SK-N-SH (cell line): ENCODE measurements around the gene CNGA2. TPM values are rescaled to one million over a fixed set of nuclear protein-coding genes. Genes with fewer than 3 reads are reported as not detected.

Experiments
- CTCF ChIA-PET: fragments of 300-600, 350-600 bp; formaldehyde crosslinking; extraction: SDS; loops from one replicate; lab custom pipeline; 2021; lab: Yijun Ruan, JAX
- POLR2A ChIA-PET: fragments of 350-600 bp; sonication (Branson Sonifier 250); formaldehyde crosslinking; extraction: SDS; loops from one replicate; lab custom pipeline; 2020; ENCODE audit warnings: antibody characterized with exemption, inconsistent platforms; lab: Yijun Ruan, JAX
- DNase-seq: peaks from one replicate; pipeline ENCODE4 v3.0.0; 2012
- H2AFZ ChIP-seq: fragments of 200-600 bp; sonication (generic); 2 replicates; pipeline ENCODE4 v1.8.1; 2016; ENCODE audit warnings: antibody characterized with exemption, mild to moderate bottlenecking, low read depth
- H3F3A ChIP-seq: fragments of 200-600 bp; sonication (generic); replicated peaks from 2 replicates; pipeline ENCODE3; 2016; ENCODE audit warnings: antibody characterized with exemption, mild to moderate bottlenecking; ENCODE audit not compliant: insufficient read depth
- H3K27ac ChIP-seq, 2 experiments: fragments of 200-500 bp in 1 of 2; fragments of 200-600 bp in 1 of 2; sonication (Bioruptor generic) in 1 of 2; sonication (generic), shearing (Covaris generic) in 1 of 2; 2 replicates each; pipeline versions ENCODE4 v1.5.1 to v1.6.1; 2014 to 2016; ENCODE audit warnings: low read depth in 2 of 2, inconsistent platforms in 1 of 2, low read length in 1 of 2, mild to moderate bottlenecking in 1 of 2, mixed read lengths in 1 of 2
- H3K27me3 ChIP-seq: fragments of 200-600 bp; sonication (generic), shearing (Covaris generic); 2 replicates; pipeline ENCODE4 v1.6.1; 2016; ENCODE audit warnings: mixed run types; ENCODE audit not compliant: insufficient read depth
- H3K36me3 ChIP-seq, 2 experiments: fragments of 200-500 bp in 1 of 2; fragments of 200-600 bp in 1 of 2; sonication (Bioruptor generic) in 1 of 2; sonication (generic) in 1 of 2; replicated peaks in 1 of 2; 2 replicates each; pipeline versions ENCODE3 to v1.5.1; 2014 to 2016; ENCODE audit warnings: low read length in 1 of 2, mild to moderate bottlenecking in 1 of 2; ENCODE audit not compliant: insufficient read depth in 2 of 2, control insufficient read depth in 1 of 2
- H3K4me1 ChIP-seq, 2 experiments: fragments of 200-500 bp in 1 of 2; fragments of 200-600 bp in 1 of 2; sonication (Bioruptor generic) in 1 of 2; sonication (generic), shearing (Covaris generic) in 1 of 2; 2 replicates each; pipeline versions ENCODE4 v1.5.1 to v1.6.1; 2014 to 2016; ENCODE audit warnings: low read depth in 1 of 2, low read length in 1 of 2, mixed run types in 1 of 2; ENCODE audit not compliant: insufficient read depth in 2 of 2, control insufficient read depth in 1 of 2
- H3K4me2 ChIP-seq: fragments of 200-600 bp; sonication (generic), shearing (Covaris generic); 2 replicates; pipeline ENCODE4 v1.6.1; 2017; ENCODE audit warnings: mixed run types
- H3K4me3 ChIP-seq, 2 experiments: fragments of 200-500 bp in 1 of 2; fragments of 200-600 bp in 1 of 2; sonication (Bioruptor generic) in 1 of 2; sonication (generic), shearing (Covaris generic) in 1 of 2; 2 replicates each; pipeline versions ENCODE4 v1.5.1 to v1.8.1; 2014 to 2016; ENCODE audit warnings: low read depth in 2 of 2, inconsistent platforms in 1 of 2, low read length in 1 of 2, mild to moderate bottlenecking in 1 of 2, mixed read lengths in 1 of 2, moderate library complexity in 1 of 2
- H3K79me2 ChIP-seq: fragments of 200-600 bp; sonication (generic); 2 replicates; pipeline ENCODE4 v1.8.1; 2017; ENCODE audit warnings: mild to moderate bottlenecking; ENCODE audit not compliant: insufficient read depth
- H3K9ac ChIP-seq: fragments of 200-600 bp; sonication (generic); 2 replicates; pipeline ENCODE4 v1.6.1; 2017; ENCODE audit warnings: mixed run types
- H3K9me2 ChIP-seq: fragments of 200-600 bp; sonication (generic); 2 replicates; pipeline ENCODE4 v1.6.1; 2017; ENCODE audit warnings: mixed run types
- H3K9me3 ChIP-seq: fragments of 200-600 bp; sonication (generic); 2 replicates; pipeline ENCODE4 v1.6.1; 2017; ENCODE audit warnings: mixed run types, mild to moderate bottlenecking, moderate library complexity
- H4K20me1 ChIP-seq: fragments of 200-600 bp; sonication (generic); 2 replicates; pipeline ENCODE4 v1.6.1; 2017; ENCODE audit warnings: mild to moderate bottlenecking, mixed run types; ENCODE audit not compliant: insufficient read depth
- CTCF ChIP-seq: fragments of 200-600 bp; sonication (generic); IDR thresholded peaks from 2 replicates; pipeline ENCODE4 v1.6.1; 2017; ENCODE audit warnings: antibody characterized with exemption, mild to moderate bottlenecking, moderate library complexity
- ELF1 ChIP-seq: IDR thresholded peaks from 2 replicates; pipeline ENCODE4 v1.4.0; 2012
- EP300 ChIP-seq, 2 experiments: IDR thresholded peaks; 2 replicates each; pipeline versions ENCODE4 v1.4.0 to v1.6.1; 2012; ENCODE audit warnings: borderline replicate concordance in 1 of 2, low read depth in 1 of 2, low read length in 1 of 2
- EZH2phosphoT487 ChIP-seq: fragments of 200-600 bp; sonication (generic); IDR thresholded peaks from 2 replicates; pipeline ENCODE4 v1.6.1; 2017; ENCODE audit warnings: low read depth, mixed run types, mild to moderate bottlenecking, antibody characterized with exemption, moderate library complexity, borderline replicate concordance
- FOXM1 ChIP-seq: IDR thresholded peaks from 2 replicates; pipeline ENCODE4 v1.4.0; 2012; ENCODE audit warnings: low read depth, mild to moderate bottlenecking
- GATA2 ChIP-seq: sonication (generic); formaldehyde crosslinking; IDR thresholded peaks from 2 replicates; pipeline ENCODE4 v1.5.0; 2020; ENCODE audit warnings: mild to moderate bottlenecking, missing genetic modification reagents
- JUND ChIP-seq: IDR thresholded peaks from 2 replicates; pipeline ENCODE4 v1.4.0; 2012
- MXI1 ChIP-seq: IDR thresholded peaks from 2 replicates; pipeline ENCODE4 v1.6.1; 2012; ENCODE audit warnings: mild to moderate bottlenecking, low read depth, low read length, improper control_type of control experiment
- NFIC ChIP-seq: IDR thresholded peaks from 2 replicates; pipeline ENCODE4 v1.4.0; 2012; ENCODE audit warnings: borderline replicate concordance
- RAD21 ChIP-seq: IDR thresholded peaks from 2 replicates; pipeline ENCODE4 v1.6.1; 2012; ENCODE audit warnings: mild to moderate bottlenecking, low read length
- RCOR1 ChIP-seq: fragments of 150-350 bp; IDR thresholded peaks from 2 replicates; pipeline ENCODE4 v1.6.1; 2017; ENCODE audit warnings: antibody characterized with exemption, low read length
- RFX5 ChIP-seq: IDR thresholded peaks from 2 replicates; pipeline ENCODE4 v1.6.1; 2012; ENCODE audit warnings: mild to moderate bottlenecking, improper control_type of control experiment, low read length
- SIN3A ChIP-seq: IDR thresholded peaks from 2 replicates; pipeline ENCODE4 v1.6.1; 2012; ENCODE audit warnings: low read depth, mild to moderate bottlenecking, low read length, moderate library complexity, borderline replicate concordance
- SMC3 ChIP-seq: IDR thresholded peaks from 2 replicates; pipeline ENCODE4 v1.6.1; 2012; ENCODE audit warnings: low read depth, low read length, improper control_type of control experiment
- TEAD4 ChIP-seq: IDR thresholded peaks from 2 replicates; pipeline ENCODE4 v1.4.0; 2012; ENCODE audit warnings: mild to moderate bottlenecking, borderline replicate concordance; ENCODE audit not compliant: insufficient read depth
- YY1 ChIP-seq: IDR thresholded peaks from 2 replicates; pipeline ENCODE4 v1.4.0; 2012; ENCODE audit warnings: low read depth, mild to moderate bottlenecking
- WGBS: methylation state at CpG from one replicate; pipeline ENCODE4 v1.1.6; 2017; ENCODE audit warnings: low lambda C conversion rate; 5-methylcytosine and 5-hydroxymethylcytosine counted together
- polyA plus RNA-seq, 3 experiments: library from polyadenylated mRNA; depleted of rRNA; stranded (reverse); fragments of >200 nt; gene quantifications; 2 replicates each; pipeline ENCODE4 v1.2.3, GENCODE V29; 2012
- TF ChIP-seq, protein P1 (sequence below): IDR thresholded peaks from 2 replicates; pipeline ENCODE4; 2012
- TF ChIP-seq, protein P2 (sequence below): IDR thresholded peaks from 2 replicates; pipeline ENCODE4 v1.4.0; 2012; ENCODE audit warnings: low read depth, borderline replicate concordance
- TF ChIP-seq, protein P3 (sequence below): fragments of 150-350 bp; IDR thresholded peaks from 2 replicates; pipeline ENCODE4 v1.6.1; 2016; ENCODE audit warnings: mild to moderate bottlenecking, low read depth, low read length

CNGA2 gene
- polyA plus RNA-seq, 1 of the 3 experiments (the other 2 are of a cell fraction) = not detected

- H2AFZ ChIP-seq = no peak overlapping the region
- no peaks in the 10 kb centered on the region for H3K4me1 ChIP-seq
- no peak overlapping the region for H3K4me2 ChIP-seq
- H4K20me1 ChIP-seq = no peaks in the 10 kb centered on the region
- TF ChIP-seq YY1 (no peak), RAD21 (peak; percentile 41), SMC3 (peak; percentile 62), CTCF (peak; percentile 55), NFIC (no peak), TEAD4 (no peak)
- TF ChIP-seq, protein P1, sequence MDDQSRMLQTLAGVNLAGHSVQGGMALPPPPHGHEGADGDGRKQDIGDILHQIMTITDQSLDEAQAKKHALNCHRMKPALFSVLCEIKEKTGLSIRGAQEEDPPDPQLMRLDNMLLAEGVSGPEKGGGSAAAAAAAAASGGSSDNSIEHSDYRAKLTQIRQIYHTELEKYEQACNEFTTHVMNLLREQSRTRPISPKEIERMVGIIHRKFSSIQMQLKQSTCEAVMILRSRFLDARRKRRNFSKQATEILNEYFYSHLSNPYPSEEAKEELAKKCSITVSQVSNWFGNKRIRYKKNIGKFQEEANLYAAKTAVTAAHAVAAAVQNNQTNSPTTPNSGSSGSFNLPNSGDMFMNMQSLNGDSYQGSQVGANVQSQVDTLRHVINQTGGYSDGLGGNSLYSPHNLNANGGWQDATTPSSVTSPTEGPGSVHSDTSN = no peak
- TF ChIP-seq, protein P2, sequence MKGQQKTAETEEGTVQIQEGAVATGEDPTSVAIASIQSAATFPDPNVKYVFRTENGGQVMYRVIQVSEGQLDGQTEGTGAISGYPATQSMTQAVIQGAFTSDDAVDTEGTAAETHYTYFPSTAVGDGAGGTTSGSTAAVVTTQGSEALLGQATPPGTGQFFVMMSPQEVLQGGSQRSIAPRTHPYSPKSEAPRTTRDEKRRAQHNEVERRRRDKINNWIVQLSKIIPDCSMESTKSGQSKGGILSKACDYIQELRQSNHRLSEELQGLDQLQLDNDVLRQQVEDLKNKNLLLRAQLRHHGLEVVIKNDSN = no peak
- POLR2A ChIA-PET = no interaction called here
- CTCF ChIA-PET = interaction anchor here (0.6 to 2.2 kb wide), 5 partner anchors 9 to 910 kb away, joined by 3 to 15 read pairs (median 3); no protein-coding TSS in a partner anchor
- peaks cover 39% of the 10 kb centered on the region for H3K27me3 ChIP-seq
- no peaks in the 10 kb centered on the region for H3K79me2 ChIP-seq
- no peaks in the 10 kb centered on the region for H3K9me2 ChIP-seq
- WGBS = 25% methylated on average over 23 of the region's 24 CpGs
- no peaks in the 10 kb centered on the region for H3F3A ChIP-seq
- no peak overlapping the region for H3K4me3 ChIP-seq
- H3K36me3 ChIP-seq = no peaks in the 10 kb centered on the region
- H3K9ac ChIP-seq = no peak overlapping the region
- H3K9me3 ChIP-seq = no peaks in the 10 kb centered on the region
- peak; percentile 58 for DNase-seq
- H3K27ac ChIP-seq = no peak overlapping the region
Measured at GRCh38 chrX:151722241-151722846, 12.2 kb upstream of the CNGA2 start.

DNA sequence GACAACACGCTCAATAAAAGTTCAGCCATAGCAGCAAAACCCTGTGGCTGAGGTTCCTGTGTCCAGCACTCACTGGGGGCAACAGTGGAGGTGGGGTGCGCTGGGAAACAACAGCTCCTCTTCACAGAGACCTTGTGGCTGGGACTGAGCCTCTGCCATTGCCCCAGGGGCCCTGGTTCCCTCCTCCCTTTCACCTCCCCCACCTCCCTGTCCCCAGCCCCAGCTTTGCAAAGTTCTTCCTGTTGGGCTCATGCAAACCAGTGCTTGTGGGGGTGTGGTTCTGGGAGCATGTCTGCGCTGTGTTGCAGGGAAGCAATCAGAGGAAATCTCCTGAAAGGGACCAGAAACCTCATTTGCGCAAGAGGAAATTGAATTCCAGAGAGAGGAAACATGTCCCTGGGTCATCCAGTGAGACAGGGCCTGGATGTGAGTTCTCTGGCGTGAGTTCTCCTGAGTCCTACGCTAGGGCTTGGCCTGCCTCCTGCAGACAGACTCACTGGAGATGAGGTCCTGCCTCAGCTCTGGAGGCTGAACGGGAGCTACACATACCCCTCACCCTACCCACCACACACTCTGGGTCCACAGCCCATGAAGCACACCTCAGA, 11.3 kb upstream of the CNGA2 start:
- Histone ChIP-seq H4K20me1 (no peaks in the 10 kb centered on the region), H3K79me2 (no peaks in the 10 kb centered on the region), H3K9ac (no peak overlapping the region), H3K4me3 (no peak overlapping the region), H3K36me3 (no peaks in the 10 kb centered on the region), H3K27ac (no peak overlapping the region), H3K9me3 (no peaks in the 10 kb centered on the region), H2AFZ (no peak overlapping the region), H3K27me3 (peaks cover 34% of the 10 kb centered on the region), H3F3A (no peaks in the 10 kb centered on the region), H3K4me1 (no peaks in the 10 kb centered on the region), H3K9me2 (no peaks in the 10 kb centered on the region), H3K4me2 (no peak overlapping the region)
- CTCF ChIA-PET = interaction anchor here (0.6 to 2.2 kb wide), 4 partner anchors 9 to 1084 kb away, joined by 3 to 15 read pairs (median 3); no protein-coding TSS in a partner anchor
- DNase-seq = no peak
- POLR2A ChIA-PET = no interaction called here
- 10% methylated on average over 3 of the region's 7 CpGs for WGBS
- TF ChIP-seq, protein P3, sequence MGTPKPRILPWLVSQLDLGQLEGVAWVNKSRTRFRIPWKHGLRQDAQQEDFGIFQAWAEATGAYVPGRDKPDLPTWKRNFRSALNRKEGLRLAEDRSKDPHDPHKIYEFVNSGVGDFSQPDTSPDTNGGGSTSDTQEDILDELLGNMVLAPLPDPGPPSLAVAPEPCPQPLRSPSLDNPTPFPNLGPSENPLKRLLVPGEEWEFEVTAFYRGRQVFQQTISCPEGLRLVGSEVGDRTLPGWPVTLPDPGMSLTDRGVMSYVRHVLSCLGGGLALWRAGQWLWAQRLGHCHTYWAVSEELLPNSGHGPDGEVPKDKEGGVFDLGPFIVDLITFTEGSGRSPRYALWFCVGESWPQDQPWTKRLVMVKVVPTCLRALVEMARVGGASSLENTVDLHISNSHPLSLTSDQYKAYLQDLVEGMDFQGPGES = no peak
- TF ChIP-seq NFIC = no peak
- TF ChIP-seq GATA2 = no peak
- TF ChIP-seq TEAD4 = no peak
- TF ChIP-seq JUND = no peak
- TF ChIP-seq EZH2phosphoT487 = no peak
- no peak for TF ChIP-seq ELF1
- TF ChIP-seq EP300 (IDR thresholded peaks at IDR 0.05; ENCODE audit: borderline replicate concordance in 1 of 2, low read depth in 1 of 2, low read length in 1 of 2) = no peak
- TF ChIP-seq RCOR1 = no peak
- TF ChIP-seq SIN3A = no peak
- TF ChIP-seq MXI1 = no peak
- TF ChIP-seq FOXM1 = no peak
- TF ChIP-seq RFX5 = no peak
- TF ChIP-seq CTCF = no peak
